Measurements from ENCODE around the gene ZNF691.
"Not testable (repeated sequence)": the region's sequence is repeated elsewhere in the genome, so short reads cannot be mapped to it uniquely, and the experiment has no call there.

ZNF691 gene

GRCh38 chr1:42860339-42861013, 14.1 kb downstream of the ZNF691 start:
- H3K4me3 ChIP-seq (ENCODE audit: low read depth, low read length): no peak overlapping the region
- TF ChIP-seq CTCF (conservative IDR thresholded peaks at IDR 0.05; ENCODE audit: low read depth, low read length): peak; percentile 12
- peak; percentile 15 for DNase-seq (ENCODE audit: low read depth)

- no peak for DNase-seq (ENCODE audit: low read depth)
- TF ChIP-seq CTCF (conservative IDR thresholded peaks at IDR 0.05; ENCODE audit: low read depth, low read length): no peak
- no peak overlapping the region for H3K4me3 ChIP-seq (ENCODE audit: low read depth, low read length)
Measured at GRCh38 chr1:42861014-42861399, 14.6 kb downstream of the ZNF691 start.

GRCh38 chr1:42866549-42866948, 20.1 kb downstream of the ZNF691 start:
- no peak for TF ChIP-seq CTCF (conservative IDR thresholded peaks at IDR 0.05; ENCODE audit: low read depth, low read length)
- no peak for DNase-seq (ENCODE audit: low read depth)
- H3K4me3 ChIP-seq (ENCODE audit: low read depth, low read length): no peak overlapping the region

- not testable (repeated sequence) for H3K4me3 ChIP-seq (ENCODE audit: low read depth, low read length); DNase-seq (ENCODE audit: low read depth)
Measured at GRCh38 chr1:42868466-42868865, 22.1 kb downstream of the ZNF691 start.

- H3K4me3 ChIP-seq (ENCODE audit: low read depth, low read length); DNase-seq (ENCODE audit: low read depth): not testable (repeated sequence)
Measured at GRCh38 chr1:42869254-42869653, 22.8 kb downstream of the ZNF691 start.

- H3K4me3 ChIP-seq (ENCODE audit: low read depth, low read length); DNase-seq (ENCODE audit: low read depth): not testable (repeated sequence)
Measured at GRCh38 chr1:42869751-42870150, 23.3 kb downstream of the ZNF691 start.

- not testable (repeated sequence) for DNase-seq (ENCODE audit: low read depth); H3K4me3 ChIP-seq (ENCODE audit: low read depth, low read length)
Measured at GRCh38 chr1:42873108-42873507, 26.7 kb downstream of the ZNF691 start.

- no peak overlapping the region for H3K4me3 ChIP-seq (ENCODE audit: low read depth, low read length)
- TF ChIP-seq CTCF (conservative IDR thresholded peaks at IDR 0.05; ENCODE audit: low read depth, low read length): no peak
- DNase-seq (ENCODE audit: low read depth): no peak
Measured at GRCh38 chr1:42873670-42874069, 27.3 kb downstream of the ZNF691 start.

GRCh38 chr1:42876009-42876408, 29.6 kb downstream of the ZNF691 start:
- no peak for DNase-seq (ENCODE audit: low read depth)
- H3K4me3 ChIP-seq (ENCODE audit: low read depth, low read length): no peak overlapping the region

More at GRCh38 chr1:42876009-42876408, 29.6 kb downstream of the ZNF691 start:
- TF ChIP-seq CTCF (conservative IDR thresholded peaks at IDR 0.05; ENCODE audit: low read depth, low read length): no peak
